Measurements from ENCODE around the gene NUBPL.

DNA sequence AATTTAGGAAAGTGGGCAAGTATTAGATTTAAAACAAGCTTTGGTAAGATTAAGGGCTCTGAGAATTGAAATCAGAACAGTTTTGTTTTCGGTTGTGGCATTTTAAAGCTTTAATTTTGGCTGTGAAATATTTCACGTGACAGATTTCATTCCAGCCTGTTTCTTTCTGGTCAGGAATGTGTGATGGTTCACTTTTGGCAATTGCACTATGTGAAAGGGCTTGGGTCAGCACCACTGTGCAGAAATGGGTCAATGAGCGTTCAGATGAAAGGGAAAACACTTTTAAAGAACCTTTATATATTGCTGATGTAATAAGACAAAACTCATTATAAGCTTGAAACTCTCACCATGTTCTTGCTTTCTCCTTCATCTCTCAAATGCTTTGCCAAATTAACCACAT lies 17.1 kb downstream of the NUBPL start:
- TF ChIP-seq, protein P1, sequence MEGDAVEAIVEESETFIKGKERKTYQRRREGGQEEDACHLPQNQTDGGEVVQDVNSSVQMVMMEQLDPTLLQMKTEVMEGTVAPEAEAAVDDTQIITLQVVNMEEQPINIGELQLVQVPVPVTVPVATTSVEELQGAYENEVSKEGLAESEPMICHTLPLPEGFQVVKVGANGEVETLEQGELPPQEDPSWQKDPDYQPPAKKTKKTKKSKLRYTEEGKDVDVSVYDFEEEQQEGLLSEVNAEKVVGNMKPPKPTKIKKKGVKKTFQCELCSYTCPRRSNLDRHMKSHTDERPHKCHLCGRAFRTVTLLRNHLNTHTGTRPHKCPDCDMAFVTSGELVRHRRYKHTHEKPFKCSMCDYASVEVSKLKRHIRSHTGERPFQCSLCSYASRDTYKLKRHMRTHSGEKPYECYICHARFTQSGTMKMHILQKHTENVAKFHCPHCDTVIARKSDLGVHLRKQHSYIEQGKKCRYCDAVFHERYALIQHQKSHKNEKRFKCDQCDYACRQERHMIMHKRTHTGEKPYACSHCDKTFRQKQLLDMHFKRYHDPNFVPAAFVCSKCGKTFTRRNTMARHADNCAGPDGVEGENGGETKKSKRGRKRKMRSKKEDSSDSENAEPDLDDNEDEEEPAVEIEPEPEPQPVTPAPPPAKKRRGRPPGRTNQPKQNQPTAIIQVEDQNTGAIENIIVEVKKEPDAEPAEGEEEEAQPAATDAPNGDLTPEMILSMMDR (IDR thresholded peaks at IDR 0.05): no peak
- TF ChIP-seq POLR2A (IDR thresholded peaks at IDR 0.05): no peak
- no peak for TF ChIP-seq EP300 (IDR thresholded peaks at IDR 0.05)
